ENCODE results near the gene GKAP1. TPM values are rescaled to one million over a fixed set of nuclear protein-coding genes. Genes with fewer than 3 reads are reported as not detected.
"Not testable (repeated sequence)": the region's sequence is repeated elsewhere in the genome, so short reads cannot be mapped to it uniquely, and the experiment has no call there.

Gene GKAP1
- total and polyA plus RNA-seq, 2 of the 13 experiments (the other 11 are each of a cell fraction or from before 2014, with no cell fraction given): 5.6 to 6.1 TPM

DNA sequence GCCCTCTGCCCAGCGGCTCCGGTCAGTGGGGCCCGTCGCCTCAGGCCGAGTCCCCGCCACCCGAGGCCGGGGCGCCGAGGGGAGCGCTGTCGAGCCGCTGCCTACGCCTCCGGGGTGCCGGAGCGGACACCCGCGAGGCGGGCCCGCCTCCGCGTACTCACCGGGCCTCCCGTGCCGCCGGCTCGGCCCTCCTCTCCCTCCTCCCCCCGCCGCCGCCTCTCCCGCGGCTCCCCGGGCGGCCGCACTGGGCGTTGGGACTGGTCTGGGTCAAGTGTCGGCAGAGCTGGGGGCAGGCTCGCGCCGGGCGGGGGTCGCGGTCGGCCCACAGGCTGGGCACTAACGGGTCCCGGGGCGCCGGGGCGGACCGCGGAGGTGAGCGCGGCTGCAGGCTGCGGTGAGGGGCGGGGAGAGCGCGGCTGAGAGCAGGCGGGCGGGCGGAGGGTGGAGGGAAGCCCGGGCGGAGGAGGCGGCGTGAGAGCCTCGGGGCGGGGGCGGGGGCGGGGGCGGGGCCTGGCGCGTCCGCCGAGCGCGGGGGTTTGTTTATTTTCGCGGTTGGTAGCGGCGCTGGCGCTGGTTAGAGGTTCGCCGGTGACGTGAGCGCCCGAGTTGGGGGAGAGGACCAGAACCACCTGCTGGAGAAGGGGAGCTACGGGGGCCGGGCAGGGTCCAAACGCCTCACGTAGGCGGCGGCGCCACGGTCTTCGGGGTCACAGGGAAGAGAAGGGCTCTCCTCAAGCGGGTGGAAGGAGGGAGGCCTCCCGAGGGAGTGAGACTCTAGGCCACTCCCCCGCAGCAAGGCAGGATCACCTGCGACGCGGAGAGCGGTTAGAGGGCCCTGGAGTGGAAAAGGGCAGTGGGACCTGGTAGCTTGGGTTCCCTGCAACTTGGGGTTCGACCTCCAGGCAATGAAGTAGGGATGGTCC is at the start of gene GKAP1 (continued):
- TF ChIP-seq, protein P1, sequence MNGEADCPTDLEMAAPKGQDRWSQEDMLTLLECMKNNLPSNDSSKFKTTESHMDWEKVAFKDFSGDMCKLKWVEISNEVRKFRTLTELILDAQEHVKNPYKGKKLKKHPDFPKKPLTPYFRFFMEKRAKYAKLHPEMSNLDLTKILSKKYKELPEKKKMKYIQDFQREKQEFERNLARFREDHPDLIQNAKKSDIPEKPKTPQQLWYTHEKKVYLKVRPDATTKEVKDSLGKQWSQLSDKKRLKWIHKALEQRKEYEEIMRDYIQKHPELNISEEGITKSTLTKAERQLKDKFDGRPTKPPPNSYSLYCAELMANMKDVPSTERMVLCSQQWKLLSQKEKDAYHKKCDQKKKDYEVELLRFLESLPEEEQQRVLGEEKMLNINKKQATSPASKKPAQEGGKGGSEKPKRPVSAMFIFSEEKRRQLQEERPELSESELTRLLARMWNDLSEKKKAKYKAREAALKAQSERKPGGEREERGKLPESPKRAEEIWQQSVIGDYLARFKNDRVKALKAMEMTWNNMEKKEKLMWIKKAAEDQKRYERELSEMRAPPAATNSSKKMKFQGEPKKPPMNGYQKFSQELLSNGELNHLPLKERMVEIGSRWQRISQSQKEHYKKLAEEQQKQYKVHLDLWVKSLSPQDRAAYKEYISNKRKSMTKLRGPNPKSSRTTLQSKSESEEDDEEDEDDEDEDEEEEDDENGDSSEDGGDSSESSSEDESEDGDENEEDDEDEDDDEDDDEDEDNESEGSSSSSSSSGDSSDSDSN (CRISPR knock-in tag; IDR thresholded peaks at IDR 0.05): peak; percentile 91; the same call in 1 of the 2 replicates
- TF ChIP-seq, protein P2, sequence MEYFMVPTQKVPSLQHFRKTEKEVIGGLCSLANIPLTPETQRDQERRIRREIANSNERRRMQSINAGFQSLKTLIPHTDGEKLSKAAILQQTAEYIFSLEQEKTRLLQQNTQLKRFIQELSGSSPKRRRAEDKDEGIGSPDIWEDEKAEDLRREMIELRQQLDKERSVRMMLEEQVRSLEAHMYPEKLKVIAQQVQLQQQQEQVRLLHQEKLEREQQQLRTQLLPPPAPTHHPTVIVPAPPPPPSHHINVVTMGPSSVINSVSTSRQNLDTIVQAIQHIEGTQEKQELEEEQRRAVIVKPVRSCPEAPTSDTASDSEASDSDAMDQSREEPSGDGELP (IDR thresholded peaks at IDR 0.05; ENCODE audit: borderline replicate concordance, low read depth): 0 out of 2 replicates have a peak, but pooled peaks have one; percentile 22
- peak; percentile 52; the same call in 1 of the 2 replicates for TF ChIP-seq GATAD1 (CRISPR knock-in tag; IDR thresholded peaks at IDR 0.05)
- 0 out of 2 replicates have a peak, but pooled peaks have one; percentile 14 for TF ChIP-seq RXRA (CRISPR knock-in tag; IDR thresholded peaks at IDR 0.05)
- TF ChIP-seq ZSCAN20 (CRISPR knock-in tag; IDR thresholded peaks at IDR 0.05; ENCODE audit: borderline replicate concordance): 0 out of 2 replicates have a peak, but pooled peaks have one; percentile 0
- peak; percentile 30 for TF ChIP-seq HNRNPLL (IDR thresholded peaks at IDR 0.05; ENCODE audit: low read depth, low read length, poor library complexity, severe bottlenecking)
- TF ChIP-seq YEATS4 (CRISPR knock-in tag; IDR thresholded peaks at IDR 0.05; ENCODE audit: borderline replicate concordance): 0 out of 2 replicates have a peak, but pooled peaks have one; percentile 27
- TF ChIP-seq DNMT1 (CRISPR knock-in tag; IDR thresholded peaks at IDR 0.05): peak; percentile 46; the same call in 1 of the 2 replicates
- TF ChIP-seq RAD21 (CRISPR knock-in tag; IDR thresholded peaks at IDR 0.05): 0 out of 2 replicates have a peak, but pooled peaks have one; percentile 19

DNA sequence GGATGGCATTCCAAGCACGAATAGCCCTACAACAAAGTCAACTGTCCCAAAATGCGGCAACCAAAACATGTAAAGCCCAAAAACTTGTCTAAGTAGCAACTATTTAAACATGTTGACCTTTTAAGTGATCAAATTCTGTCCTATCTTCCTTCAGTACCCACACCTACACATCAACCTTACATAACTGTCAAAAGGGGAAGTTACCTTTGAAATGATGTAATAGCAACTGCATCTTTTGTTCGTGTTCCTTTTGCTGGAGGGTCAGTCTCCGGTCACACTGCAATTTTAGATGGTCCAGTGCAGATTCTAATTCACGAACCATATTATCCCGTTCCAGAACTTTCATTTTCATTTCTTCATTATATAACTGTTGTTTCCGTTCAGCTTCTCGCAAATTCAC is 32.3 kb upstream of the GKAP1 start:
- DNase-seq (ENCODE audit: low spot score); CTCF ChIA-PET (ENCODE audit: low intra/inter-chr PET ratio, low total read pairs); H3K79me2 ChIP-seq (ENCODE audit: insufficient read depth, low read length); intact Hi-C loops (cut with micrococcal nuclease; ENCODE audit: unreplicated experiment); H3K27ac ChIP-seq (ENCODE audit: extremely low read length, insufficient read depth, low read length); H3K4me3 ChIP-seq (replicated peaks in 1 of 3; ENCODE audit: insufficient read depth in 1 of 3, low read depth in 2 of 3, low read length in 3 of 3); H3K27me3 ChIP-seq (ENCODE audit: control insufficient read depth in 1 of 2, insufficient read depth in 2 of 2, low read length in 2 of 2); H3K4me1 ChIP-seq (ENCODE audit: insufficient read depth, low read length); POLR2A ChIA-PET; ATAC-seq; FAIRE-seq; H3K9ac ChIP-seq (ENCODE audit: insufficient read depth, low read depth, low read length); H3K4me2 ChIP-seq (ENCODE audit: low read depth, low read length); BruUV-seq (replicated peaks); H3K9me3 ChIP-seq (ENCODE audit: low read length); in situ Hi-C loops (cut with HindIII; ENCODE audit: extremely low pct_ligation_motif_present, low pct_unique_long_range_greater_than_20kb); H3K36me3 ChIP-seq (replicated peaks in 1 of 2; ENCODE audit: control insufficient read depth in 1 of 2, insufficient read depth in 2 of 2, low read length in 2 of 2); H2AFZ ChIP-seq (ENCODE audit: low read length); H4K20me1 ChIP-seq (ENCODE audit: insufficient read depth, low read length): not testable (repeated sequence)
- 92% methylated on average over 7 of the region's 8 CpGs for WGBS (ENCODE audit: low lambda C conversion rate)

Data from HepG2 (cell line).